Neuronal stem cell (in vitro differentiated cells): ENCODE data around the gene PARPBP.
"Not testable (repeated sequence)": the region's sequence is repeated elsewhere in the genome, so short reads cannot be mapped to it uniquely, and the experiment has no call there.

Experiments used
- DNase-seq: peaks from one replicate; pipeline ENCODE4 v3.0.0-alpha.2; 2013; ENCODE audit warnings: low spot score
- H2AFZ ChIP-seq: one replicate; pipeline ENCODE4 v1.6.1; 2013; ENCODE audit warnings: mild to moderate bottlenecking, low read length, inconsistent platforms
- H2AK5ac ChIP-seq: 2 replicates; pipeline ENCODE4 v1.6.1; 2013; ENCODE audit warnings: low read depth, mild to moderate bottlenecking, inconsistent platforms, low read length, moderate library complexity, mixed read lengths
- H2BK120ac ChIP-seq: 2 replicates; pipeline ENCODE4 v1.6.1; 2013; ENCODE audit warnings: low read depth, mild to moderate bottlenecking, inconsistent platforms, low read length, moderate library complexity, mixed read lengths
- H2BK12ac ChIP-seq: one replicate; pipeline ENCODE4 v1.6.1; 2013; ENCODE audit warnings: low read length, inconsistent platforms
- H2BK15ac ChIP-seq: 2 replicates; pipeline ENCODE4 v1.6.1; 2013; ENCODE audit warnings: mild to moderate bottlenecking, low read length, inconsistent platforms, mixed read lengths
- H2BK5ac ChIP-seq: one replicate; pipeline ENCODE4 v1.6.1; 2013; ENCODE audit warnings: inconsistent platforms, mild to moderate bottlenecking, low read length, moderate library complexity
- H3K14ac ChIP-seq: one replicate; pipeline ENCODE4 v1.6.1; 2013; ENCODE audit warnings: low read length, inconsistent platforms
- H3K18ac ChIP-seq: 2 replicates; pipeline ENCODE4 v1.6.1; 2013; ENCODE audit warnings: low read length, inconsistent platforms
- H3K23ac ChIP-seq: 2 replicates; pipeline ENCODE4 v1.6.1; 2013; ENCODE audit warnings: low read depth, mild to moderate bottlenecking, mixed read lengths, low read length, inconsistent platforms; ENCODE audit not compliant: poor library complexity
- H3K27ac ChIP-seq: replicated peaks from 3 replicates; pipeline ENCODE4 v1.5.1; 2013; ENCODE audit warnings: low read length, inconsistent platforms
- H3K27me3 ChIP-seq, 3 experiments: 2 replicates each; pipeline ENCODE4 v1.6.1; 2013; ENCODE audit warnings: low read length in 3 of 3, mild to moderate bottlenecking in 2 of 3, inconsistent platforms in 1 of 3, low read depth in 1 of 3, mixed read lengths in 1 of 3, moderate library complexity in 1 of 3; ENCODE audit not compliant: control insufficient read depth in 3 of 3, insufficient read depth in 3 of 3
- H3K36me3 ChIP-seq, 2 donors: replicated peaks in 1 of 2; 2 replicates each; pipeline ENCODE4 v1.6.1; 2013; ENCODE audit warnings: low read length in 2 of 2; ENCODE audit not compliant: control insufficient read depth in 2 of 2, insufficient read depth in 2 of 2
- H3K4ac ChIP-seq: 2 replicates; pipeline ENCODE4 v1.6.1; 2013; ENCODE audit warnings: inconsistent platforms, mild to moderate bottlenecking, low read length, moderate library complexity
- H3K4me1 ChIP-seq, 2 donors: 1 replicate in 1 of 2; 2 replicates in 1 of 2; pipeline ENCODE4 v1.6.1; 2013; ENCODE audit warnings: low read length in 2 of 2, low read depth in 1 of 2; ENCODE audit not compliant: control insufficient read depth in 2 of 2, insufficient read depth in 1 of 2
- H3K4me2 ChIP-seq: one replicate; pipeline ENCODE4 v1.6.1; 2013; ENCODE audit warnings: mild to moderate bottlenecking, low read length, inconsistent platforms; ENCODE audit not compliant: insufficient read depth, poor library complexity, severe bottlenecking
- H3K4me3 ChIP-seq, 2 donors: 2 replicates each; pipeline ENCODE4 v1.5.1; 2013; ENCODE audit warnings: low read length in 2 of 2, mild to moderate bottlenecking in 2 of 2, inconsistent platforms in 1 of 2, moderate library complexity in 1 of 2
- H3K79me1 ChIP-seq: one replicate; pipeline ENCODE4 v1.6.1; 2013; ENCODE audit warnings: low read depth, mild to moderate bottlenecking, inconsistent platforms, low read length, moderate library complexity
- H3K9ac ChIP-seq: one replicate; pipeline ENCODE4 v1.6.1; 2013; ENCODE audit warnings: mild to moderate bottlenecking, low read depth, low read length, inconsistent platforms; ENCODE audit not compliant: poor library complexity
- H3K9me3 ChIP-seq, 2 donors: replicated peaks in 1 of 2; 2 replicates each; pipeline versions ENCODE3 to v1.6.1; 2013; ENCODE audit warnings: low read length in 2 of 2, mild to moderate bottlenecking in 2 of 2, inconsistent platforms in 1 of 2, low read depth in 1 of 2, mixed read lengths in 1 of 2, moderate library complexity in 1 of 2; ENCODE audit not compliant: control insufficient read depth in 2 of 2, insufficient read depth in 1 of 2
- H4K8ac ChIP-seq: one replicate; pipeline ENCODE4 v1.6.1; 2013; ENCODE audit warnings: low read depth, mild to moderate bottlenecking, inconsistent platforms, low read length, moderate library complexity
- H4K91ac ChIP-seq: one replicate; pipeline ENCODE4 v1.6.1; 2013; ENCODE audit warnings: low read length, low read depth, mild to moderate bottlenecking, inconsistent platforms; ENCODE audit not compliant: poor library complexity
- WGBS, 2 donors: extraction: QIAGEN DNeasy Blood & Tissue Kit; methylation state at CpG; one replicate each; pipeline ENCODE4 v1.1.7; 2013; ENCODE audit warnings: missing lambda C conversion rate in 2 of 2, mixed read lengths in 1 of 2; ENCODE audit not compliant: insufficient read length in 2 of 2, insufficient replicate concordance in 1 of 2; ENCODE audit errors: extremely low coverage in 2 of 2; 5-methylcytosine and 5-hydroxymethylcytosine counted together

Gene PARPBP

DNA sequence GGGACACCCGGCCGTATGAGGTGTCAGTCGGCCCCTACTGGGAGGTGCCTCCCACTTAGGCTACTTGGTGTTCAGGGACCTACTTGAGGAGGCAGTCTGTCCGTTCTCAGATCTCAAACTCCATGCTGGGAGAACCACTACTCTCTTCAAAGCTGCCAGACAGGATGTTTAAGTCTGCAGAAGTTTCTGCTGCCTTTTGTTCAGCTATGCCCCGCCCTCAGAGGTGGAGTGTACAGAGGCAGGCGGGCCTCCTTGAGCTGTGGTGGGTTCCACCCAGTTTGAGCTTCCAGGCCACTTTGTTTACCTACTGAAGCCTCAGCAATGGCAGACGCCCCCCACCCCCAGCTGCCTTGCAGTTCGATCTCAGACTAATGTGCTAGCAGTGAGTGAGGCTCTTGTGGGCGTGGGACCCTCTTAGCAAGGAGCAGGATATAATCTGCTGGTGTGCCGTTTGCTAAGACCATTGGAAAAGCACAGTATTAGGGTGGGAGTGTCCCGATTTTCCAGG, 22.9 kb downstream of the PARPBP start:
- not testable (repeated sequence) for H3K79me1 ChIP-seq, H3K4me3 ChIP-seq, H3K27ac ChIP-seq, H2BK12ac ChIP-seq, H4K8ac ChIP-seq, H2BK5ac ChIP-seq, H3K4me2 ChIP-seq, H2BK120ac ChIP-seq, H2AFZ ChIP-seq, H3K4ac ChIP-seq, H4K91ac ChIP-seq, H3K9ac ChIP-seq, H3K27me3 ChIP-seq, H3K18ac ChIP-seq, H3K36me3 ChIP-seq, H3K14ac ChIP-seq, DNase-seq, H3K9me3 ChIP-seq, H3K23ac ChIP-seq, H3K4me1 ChIP-seq, H2BK15ac ChIP-seq, H2AK5ac ChIP-seq
- no CpG with 5 or more reads among the region's 11 CpGs for WGBS, 2 donors

- H3K4me3 ChIP-seq, result no peak overlapping the region
- H2BK120ac ChIP-seq, result no peak overlapping the region
- no peaks in the 10 kb centered on the region for H3K4me1 ChIP-seq
- H2AK5ac ChIP-seq, result no peak overlapping the region
- H3K18ac ChIP-seq, result no peak overlapping the region
- H4K8ac ChIP-seq, result no peak overlapping the region
- no peak overlapping the region for H3K9ac ChIP-seq
- H4K91ac ChIP-seq, result no peak overlapping the region
- no peak overlapping the region for H2BK12ac ChIP-seq
- no CpG with 5 or more reads among the region's 1 CpG for WGBS, 2 donors
- no peak overlapping the region for H3K27ac ChIP-seq
- H3K14ac ChIP-seq, result no peak overlapping the region
- no peak overlapping the region for H2BK15ac ChIP-seq
- DNase-seq, result no peak
- no peak overlapping the region for H2AFZ ChIP-seq
- H3K79me1 ChIP-seq, result no peaks in the 10 kb centered on the region
- peaks cover 0 to 6% of the 10 kb centered on the region in 2 donors for H3K9me3 ChIP-seq
- H3K36me3 ChIP-seq, result peaks cover 0 to 5% of the 10 kb centered on the region in 2 donors
- no peak overlapping the region for H3K23ac ChIP-seq
- H3K27me3 ChIP-seq, result no peaks in the 10 kb centered on the region
- no peak overlapping the region for H3K4ac ChIP-seq
- H3K4me2 ChIP-seq, result no peak overlapping the region
- H2BK5ac ChIP-seq, result no peak overlapping the region
Observed at GRCh38 chr12:102144221-102144620, 24.2 kb downstream of the PARPBP start.

DNA sequence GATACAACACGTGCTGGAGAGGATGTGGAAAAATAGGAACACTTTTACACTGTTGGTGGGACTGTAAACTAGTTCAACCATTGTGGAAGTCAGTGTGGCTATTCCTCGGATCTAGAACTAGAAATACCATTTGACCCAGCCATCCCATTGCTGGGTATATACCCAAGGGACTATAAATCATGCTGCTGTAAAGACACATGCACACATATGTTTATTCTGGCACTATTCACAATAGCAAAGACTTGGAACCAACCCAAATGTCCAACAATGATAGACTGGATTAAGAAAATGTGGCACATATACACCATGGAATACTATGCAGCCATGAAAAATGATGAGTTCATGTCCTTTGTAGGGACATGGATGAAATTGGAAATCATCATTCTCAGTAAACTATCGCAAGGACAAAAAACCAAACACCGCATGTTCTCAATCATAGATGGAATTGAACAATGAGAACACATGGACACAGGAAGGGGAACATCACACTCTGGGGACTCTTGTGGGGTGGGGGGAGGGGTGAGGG, 27.1 kb downstream of the PARPBP start:
- not testable (repeated sequence) for H3K9ac ChIP-seq, H3K9me3 ChIP-seq, H3K18ac ChIP-seq, H3K27me3 ChIP-seq, H3K27ac ChIP-seq, H4K91ac ChIP-seq, H2BK12ac ChIP-seq, H2AK5ac ChIP-seq, H3K4me1 ChIP-seq, DNase-seq, H3K4me3 ChIP-seq, H3K23ac ChIP-seq, H3K14ac ChIP-seq, H2BK15ac ChIP-seq, H2BK5ac ChIP-seq, H3K4ac ChIP-seq, H2BK120ac ChIP-seq, H2AFZ ChIP-seq, H3K79me1 ChIP-seq, H4K8ac ChIP-seq, H3K4me2 ChIP-seq
- peaks cover 0 to 23% of the 10 kb centered on the region in 2 donors for H3K36me3 ChIP-seq
- no CpG with 5 or more reads among the region's 4 CpGs for WGBS, 2 donors

DNA sequence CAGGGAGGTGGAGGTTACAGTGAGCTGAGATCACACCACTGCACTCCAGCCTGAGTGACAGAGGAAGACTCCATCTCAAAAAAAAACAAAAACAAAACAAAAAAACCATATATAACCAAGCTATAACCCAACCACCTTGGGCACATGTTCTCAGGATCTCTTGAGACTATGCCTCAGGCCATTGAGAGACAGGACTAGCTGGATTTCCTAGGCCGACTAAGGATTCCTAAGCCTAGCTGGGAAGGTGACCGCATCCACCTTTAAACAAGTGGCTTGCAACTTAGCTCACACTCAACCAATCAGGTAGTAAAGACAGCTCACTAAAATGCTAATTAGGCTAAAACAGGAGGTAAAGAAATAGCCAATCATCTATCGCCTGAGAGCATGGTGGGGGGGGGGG, 35.2 kb downstream of the PARPBP start:
- H2BK120ac ChIP-seq, H2AFZ ChIP-seq, H3K9ac ChIP-seq, H4K91ac ChIP-seq, H3K27ac ChIP-seq, H3K4me2 ChIP-seq, H2BK15ac ChIP-seq, H3K9me3 ChIP-seq, H2BK5ac ChIP-seq, H3K4me3 ChIP-seq, H3K14ac ChIP-seq, H4K8ac ChIP-seq, H2BK12ac ChIP-seq, H3K18ac ChIP-seq, H3K4me1 ChIP-seq, H3K4ac ChIP-seq, H3K23ac ChIP-seq, H3K27me3 ChIP-seq, H2AK5ac ChIP-seq, DNase-seq, H3K79me1 ChIP-seq: not testable (repeated sequence)
- H3K36me3 ChIP-seq, result peaks cover 6 to 41% of the 10 kb centered on the region in 2 donors
- no CpG with 5 or more reads among the region's 3 CpGs for WGBS, 2 donors
